Natural killer cell (primary cell): Measurements from ENCODE around the gene EPHB1. TPM values are rescaled to one million over a fixed set of nuclear protein-coding genes. Genes with fewer than 3 reads are reported as not detected.

Experiments
- ATAC-seq, 3 donors: fragments of 150-1000 bp in 2 of 3; fragments of 200-7000 bp in 1 of 3; cut with Tn5 transposase; 1 replicate in 1 of 3; 2 replicates in 2 of 3; pipeline ENCODE4 v1.10.0; 2021; ENCODE audit warnings: mild to moderate bottlenecking in 2 of 3, moderate library complexity in 2 of 3
- DNase-seq, 2 donors: peaks; one replicate each; pipeline versions ENCODE4 v3.0.0 to v3.0.0-alpha.2; 2013 to 2021; ENCODE audit warnings: mixed read lengths in 1 of 2
- H3K27ac ChIP-seq: one replicate; pipeline ENCODE4 v1.5.1; 2013; ENCODE audit warnings: mild to moderate bottlenecking, low read length
- H3K27me3 ChIP-seq: one replicate; pipeline ENCODE4 v1.6.1; 2013; ENCODE audit warnings: low read length; ENCODE audit not compliant: control insufficient read depth, insufficient read depth
- H3K36me3 ChIP-seq: one replicate; pipeline ENCODE4 v1.6.1; 2013; ENCODE audit warnings: low read length; ENCODE audit not compliant: control insufficient read depth, insufficient read depth
- H3K4me1 ChIP-seq: one replicate; pipeline ENCODE4 v1.6.1; 2013; ENCODE audit warnings: low read length; ENCODE audit not compliant: control insufficient read depth, insufficient read depth
- H3K4me3 ChIP-seq: one replicate; pipeline ENCODE4 v1.5.1; 2013; ENCODE audit warnings: low read length
- H3K9me3 ChIP-seq: one replicate; pipeline ENCODE4 v1.6.1; 2013; ENCODE audit warnings: low read length; ENCODE audit not compliant: control insufficient read depth, insufficient read depth
- H3K27ac Mint-ChIP-seq, 2 donors: one replicate each; pipeline ENCODE4 v1.8.0; 2022; ENCODE audit warnings: mild to moderate bottlenecking in 2 of 2, mixed read lengths in 2 of 2, moderate library complexity in 1 of 2
- H3K27me3 Mint-ChIP-seq, 2 donors: one replicate each; pipeline ENCODE4 v1.8.0; 2022; ENCODE audit warnings: low read depth in 2 of 2, mixed read lengths in 2 of 2
- H3K36me3 Mint-ChIP-seq: one replicate; pipeline ENCODE4 v1.8.0; 2022; ENCODE audit warnings: mixed read lengths
- H3K4me1 Mint-ChIP-seq, 2 donors: one replicate each; pipeline ENCODE4 v1.8.0; 2022; ENCODE audit warnings: mixed read lengths in 2 of 2
- H3K4me3 Mint-ChIP-seq: one replicate; pipeline ENCODE4 v1.8.0; 2022; ENCODE audit warnings: mild to moderate bottlenecking, moderate library complexity, mixed read lengths
- H3K9me3 Mint-ChIP-seq, 2 donors: one replicate each; pipeline ENCODE4 v1.8.0; 2022; ENCODE audit warnings: mixed read lengths in 2 of 2
- CTCF ChIP-seq: fragments of 200-600 bp; IDR thresholded peaks from one replicate; pipeline ENCODE4 v1.8.0; 2022; ENCODE audit warnings: antibody characterized with exemption
- WGBS: methylation state at CpG from one replicate; pipeline ENCODE4 v1.1.7; 2013; ENCODE audit warnings: missing lambda C conversion rate; ENCODE audit not compliant: insufficient coverage; 5-methylcytosine and 5-hydroxymethylcytosine counted together
- intact Hi-C: fragments of 100-400 bp; cut with micrococcal nuclease; formaldehyde crosslinking; loops from one replicate; pipeline ENCODE4 v1.14.2; 2022
- total RNA-seq, 4 donors: library from RNA; stranded (reverse); fragments of 120-200 nt in 1 of 4; gene quantifications; one replicate each; pipeline versions ENCODE4 v1.2.3 to v1.2.4, GENCODE V29; 2013 to 2022

EPHB1 gene
- total RNA-seq, 3 donors from 2014 or later (not counting 1 experiment from before 2014, with no cell fraction given), result 0.60 TPM; not detected in 2

GRCh38 chr3:134904776-134905646, 110.0 kb downstream of the EPHB1 start:
- peak overlapping the region in 1 of 2 donors; percentile 60 for H3K27ac Mint-ChIP-seq

GRCh38 chr3:134905647-134905935, 110.5 kb downstream of the EPHB1 start:
- H3K4me1 Mint-ChIP-seq, result peaks cover 27 to 28% of the 10 kb centered on the region in 2 donors
- Histone ChIP-seq H3K9me3 (no peaks in the 10 kb centered on the region), H3K27me3 (no peaks in the 10 kb centered on the region), H3K4me3 (no peak overlapping the region), H3K36me3 (no peaks in the 10 kb centered on the region), H3K27ac (no peak overlapping the region), H3K4me1 (peaks cover 20% of the 10 kb centered on the region)
- ATAC-seq, result no peak
- no peak for TF ChIP-seq CTCF
- peaks cover 9 to 15% of the 10 kb centered on the region in 2 donors for H3K27me3 Mint-ChIP-seq
- WGBS, result 79% methylated on average over 2 of the region's 2 CpGs
- intact Hi-C loops, result no loop called here
- H3K36me3 Mint-ChIP-seq, result no peaks in the 10 kb centered on the region
- no peak overlapping the region for H3K27ac Mint-ChIP-seq
- no peak overlapping the region for H3K4me3 Mint-ChIP-seq
- no peaks in the 10 kb centered on the region for H3K9me3 Mint-ChIP-seq
- no peak for DNase-seq

More at GRCh38 chr3:134904776-134905646, 110.0 kb downstream of the EPHB1 start:
- Histone ChIP-seq H3K9me3 (no peaks in the 10 kb centered on the region), H3K27ac (no peak overlapping the region), H3K36me3 (no peaks in the 10 kb centered on the region), H3K4me1 (peaks cover 20% of the 10 kb centered on the region), H3K27me3 (no peaks in the 10 kb centered on the region), H3K4me3 (no peak overlapping the region)
- ATAC-seq (no peak), DNase-seq (no peak)
- peaks cover 9 to 18% of the 10 kb centered on the region in 2 donors for H3K27me3 Mint-ChIP-seq
- peak overlapping the region; percentile 68 for H3K4me3 Mint-ChIP-seq
- no peaks in the 10 kb centered on the region for H3K9me3 Mint-ChIP-seq
- H3K4me1 Mint-ChIP-seq, result peaks cover 27 to 28% of the 10 kb centered on the region in 2 donors
- WGBS, result 90% methylated on average over 7 of the region's 7 CpGs
- intact Hi-C loops, result no loop called here
- TF ChIP-seq CTCF, result no peak
- no peaks in the 10 kb centered on the region for H3K36me3 Mint-ChIP-seq

- ATAC-seq (no peak), DNase-seq (no peak)
- no peak overlapping the region for H3K4me3 Mint-ChIP-seq
- intact Hi-C loops, result no loop called here
- peaks cover 20% of the 10 kb centered on the region for H3K4me1 ChIP-seq
- peaks cover 27 to 28% of the 10 kb centered on the region in 2 donors for H3K4me1 Mint-ChIP-seq
- no peaks in the 10 kb centered on the region for H3K9me3 Mint-ChIP-seq
- no peak overlapping the region for H3K4me3 ChIP-seq
- no peak overlapping the region for H3K27ac ChIP-seq
- no peaks in the 10 kb centered on the region for H3K36me3 Mint-ChIP-seq
- no peaks in the 10 kb centered on the region for H3K9me3 ChIP-seq
- WGBS, result 53% methylated on average over 2 of the region's 2 CpGs
- no peak overlapping the region for H3K27ac Mint-ChIP-seq
- peaks cover 0 to 4% of the 10 kb centered on the region in 2 donors for H3K27me3 Mint-ChIP-seq
- no peak for TF ChIP-seq CTCF
- no peaks in the 10 kb centered on the region for H3K36me3 ChIP-seq
- no peaks in the 10 kb centered on the region for H3K27me3 ChIP-seq
These were observed 113.2 kb downstream of the EPHB1 start for GRCh38 chr3:134908271-134908670.
